Heart right ventricle (tissue), 16 donors: ENCODE data around the gene NDRG4. TPM values are rescaled to one million over a fixed set of nuclear protein-coding genes. Genes with fewer than 3 reads are reported as not detected.
A peak's percentile ranks its signal among the peaks of the same experiment; 100 is the strongest.

Source experiments
- ATAC-seq, 8 donors: fragments of 200-7000 bp; cut with Tn5 transposase; one replicate each; pipeline ENCODE4 v1.9.1; 2020; ENCODE audit warnings: mild to moderate bottlenecking in 8 of 8, moderate library complexity in 8 of 8, moderate number of reproducible peaks in 1 of 8
- DNase-seq, 2 donors: peaks; one replicate each; pipeline ENCODE4 v3.0.0-alpha.2; 2020
- H3K27ac ChIP-seq, 10 donors: fragments of 200-600 bp; sonication (generic) in 2 of 10; one replicate each; pipeline versions ENCODE4 v1.5.0 to v1.8.0; 2020 to 2022; ENCODE audit warnings: mild to moderate bottlenecking in 3 of 10
- H3K27me3 ChIP-seq, 7 donors: fragments of 200-600 bp; one replicate each; pipeline ENCODE4 v1.8.0; 2021 to 2022; ENCODE audit warnings: mild to moderate bottlenecking in 2 of 7
- H3K36me3 ChIP-seq, 9 donors: fragments of 200-600 bp; sonication (generic) in 1 of 9; one replicate each; pipeline versions ENCODE4 v1.5.0 to v1.8.0; 2020 to 2022; ENCODE audit warnings: mild to moderate bottlenecking in 2 of 9
- H3K4me1 ChIP-seq, 9 donors: fragments of 200-600 bp; sonication (generic) in 1 of 9; one replicate each; pipeline versions ENCODE4 v1.5.0 to v1.8.0; 2020 to 2022; ENCODE audit warnings: mild to moderate bottlenecking in 4 of 9
- H3K4me3 ChIP-seq, 10 donors: fragments of 200-600 bp; sonication (generic) in 2 of 10; one replicate each; pipeline versions ENCODE4 v1.5.0 to v1.8.0; 2020 to 2022; ENCODE audit warnings: mild to moderate bottlenecking in 7 of 10, moderate library complexity in 2 of 10
- H3K9me3 ChIP-seq, 11 donors: fragments of 200-600 bp in 10 of 11; sonication (generic) in 2 of 11; one replicate each; pipeline versions ENCODE4 v1.5.0 to v1.8.0; 2013 to 2022; ENCODE audit warnings: mild to moderate bottlenecking in 2 of 11, control low read depth in 1 of 11, moderate library complexity in 1 of 11
- CTCF ChIP-seq, 9 donors: fragments of 200-600 bp; sonication (generic) in 2 of 9; IDR thresholded peaks; one replicate each; pipeline versions ENCODE4 v1.5.0 to v1.8.0; 2021 to 2022; ENCODE audit warnings: antibody characterized with exemption in 9 of 9, mild to moderate bottlenecking in 5 of 9, moderate library complexity in 1 of 9
- WGBS, 2 donors: extraction: QIAGEN DNeasy Blood & Tissue Kit; methylation state at CpG; one replicate each; pipeline ENCODE4 v1.1.7; 2013; ENCODE audit warnings: inconsistent platforms in 1 of 2; 5-methylcytosine and 5-hydroxymethylcytosine counted together
- intact Hi-C, 10 donors: fragments of 100-400 bp; cut with DNase I; formaldehyde crosslinking; loops; one replicate each; pipeline versions ENCODE4 v1.11.1 to v1.14.2; 2022
- polyA plus RNA-seq, 2 donors: library from polyadenylated mRNA; stranded (reverse); fragments of 200-250 nt; gene quantifications; one replicate each; pipeline ENCODE4 v1.2.3, GENCODE V29; 2013
- total RNA-seq, 10 donors: library from RNA; stranded (reverse); fragmentation: NEBNext Ultra II Directional in 3 of 10; extraction: Animal tissue kit (Norgen Biotek cat#: 25700) in 3 of 10; gene quantifications; one replicate each; pipeline versions ENCODE4 v1.2.1 to v1.2.4, GENCODE V29; 2021 to 2023
- donor health status: Arrhythmogenic right ventricular cardiomyopathy.
- donor health status: ischemic (EF 13 %, LVEDD 7.1; RV severe dilation, severe dysfunction).
- donor health status: healthy with polysubstance abuse.
- donor health status: DM: no; HTN: yes; CAD: no.
- donor health status: DM: no; HTN: no; CAD: no.
- donor health status: ischemic (EF 25% LVEDD 6.9; RV normal size, moderate dysfunction).
- donor health status: ischemic (EF 25% LVEDD 5.7; RV mildly dilated, moderate dysfunction).
- donor health status: healthy.
- donor health status: DM: yes; HTN: yes; CAD: no.
- donor health status: Ischemic cardiomyopathy.
- donor health status: ischemic (EF 35%, LVEDD 5.7; RV mildly dilated, moderate dysfunction).
- donor health status: nonischemic (EF 11% LVEDD 7.7; RV severe dilation, severe dysfunction).
- donor health status: DM: yes; HTN: yes; CAD: no.
- donor health status: PGD.
- donor health status: ischemic (EF 29% LVEDD 5.4; RV normal size, mild dysfunction).
- donor health status: nonischemic (EF 23%, LVEDD 6.1; RV moderate dilation, normal function).

Gene NDRG4
- total and polyA plus RNA-seq, 12 donors: 286 to 821 (median 539) TPM

- TF ChIP-seq CTCF (IDR thresholded peaks at IDR 0.05): no peak
- ATAC-seq: peak in 4 of 8 donors; percentile 3 to 15 (median 6)
- no peak for DNase-seq
- peaks cover 0 to 56% (median 17%) of the 10 kb centered on the region in 9 donors for H3K4me1 ChIP-seq
- H3K9me3 ChIP-seq: no peaks in the 10 kb centered on the region
- peak overlapping the region; percentile 47 to 98 (median 94) for H3K27ac ChIP-seq
- 54 to 55% methylated on average over 15 of the region's 15 CpGs for WGBS, 2 donors
- H3K36me3 ChIP-seq: peaks cover 0 to 2% (median 0%) of the 10 kb centered on the region in 9 donors
- H3K27me3 ChIP-seq: peaks cover 0 to 69% (median 13%) of the 10 kb centered on the region in 7 donors
- peak overlapping the region in 8 of 10 donors; percentile 69 to 96 (median 86) for H3K4me3 ChIP-seq
- intact Hi-C loops: loop anchor here in 3 of 10 donors (2.0 to 5.0 kb wide), 3 partner anchors 35 to 46 kb away; no protein-coding TSS in a partner anchor
These were observed 37.4 kb upstream of the NDRG4 start for GRCh38 chr16:58462499-58462996.

DNA sequence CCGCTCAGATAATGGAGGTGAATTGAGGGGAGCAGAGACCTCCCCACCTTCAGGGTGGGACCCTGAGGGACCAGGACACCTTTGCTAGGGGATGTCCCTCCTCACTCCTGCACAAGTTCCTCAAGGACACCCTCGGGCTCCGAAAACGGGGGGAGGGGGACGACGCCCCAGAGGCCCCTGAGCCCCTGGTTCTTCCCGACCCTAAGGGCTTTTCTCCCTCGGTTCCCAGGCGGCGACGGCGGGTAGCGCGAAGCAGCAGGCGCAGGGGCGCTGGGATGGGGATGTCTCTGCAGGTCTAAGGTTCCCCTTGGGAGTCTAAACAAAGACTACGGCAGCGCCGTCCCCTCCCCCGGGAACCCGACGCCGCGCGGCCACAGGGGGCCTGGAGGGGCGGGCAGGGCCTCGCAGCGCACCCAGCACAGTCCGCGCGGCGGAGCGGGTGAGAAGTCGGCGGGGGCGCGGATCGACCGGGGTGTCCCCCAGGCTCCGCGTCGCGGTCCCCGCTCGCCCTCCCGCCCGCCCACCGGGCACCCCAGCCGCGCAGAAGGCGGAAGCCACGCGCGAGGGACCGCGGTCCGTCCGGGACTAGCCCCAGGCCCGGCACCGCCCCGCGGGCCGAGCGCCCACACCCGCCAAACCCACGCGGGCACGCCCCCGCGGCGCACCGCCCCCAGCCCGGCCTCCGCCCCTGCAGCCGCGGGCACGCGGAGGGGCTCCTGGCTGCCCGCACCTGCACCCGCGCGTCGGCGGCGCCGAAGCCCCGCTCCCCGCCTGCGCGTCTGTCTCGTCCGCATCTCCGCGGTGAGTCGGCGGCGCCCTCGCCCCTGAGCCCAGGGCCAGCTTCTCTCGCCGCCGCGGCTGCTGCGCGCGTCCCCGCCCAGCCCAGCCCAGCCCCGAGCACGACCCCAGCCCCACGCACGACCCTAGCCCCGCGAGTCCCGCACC, 36.7 kb upstream of the NDRG4 start:
- no peaks in the 10 kb centered on the region for H3K9me3 ChIP-seq
- H3K27ac ChIP-seq: peak overlapping the region; percentile 68 to 98 (median 94)
- H3K4me1 ChIP-seq: peaks cover 0 to 63% (median 22%) of the 10 kb centered on the region in 9 donors
- H3K4me3 ChIP-seq: peak overlapping the region; percentile 61 to 96 (median 84)
- peaks cover 0 to 2% (median 0%) of the 10 kb centered on the region in 9 donors for H3K36me3 ChIP-seq
- TF ChIP-seq CTCF (IDR thresholded peaks at IDR 0.05): peak in 1 of 9 donors; percentile 5
- peak; percentile 36 to 69 for DNase-seq
- intact Hi-C loops: loop anchor here in 3 of 10 donors (2.0 to 5.0 kb wide), 3 partner anchors 36 to 46 kb away; no protein-coding TSS in a partner anchor
- WGBS, 2 donors: 1 to 3% methylated on average over 37 to 113 of the region's 113 CpGs
- peaks cover 0 to 76% (median 13%) of the 10 kb centered on the region in 7 donors for H3K27me3 ChIP-seq
- ATAC-seq: peak; percentile 34 to 71 (median 44)

DNA sequence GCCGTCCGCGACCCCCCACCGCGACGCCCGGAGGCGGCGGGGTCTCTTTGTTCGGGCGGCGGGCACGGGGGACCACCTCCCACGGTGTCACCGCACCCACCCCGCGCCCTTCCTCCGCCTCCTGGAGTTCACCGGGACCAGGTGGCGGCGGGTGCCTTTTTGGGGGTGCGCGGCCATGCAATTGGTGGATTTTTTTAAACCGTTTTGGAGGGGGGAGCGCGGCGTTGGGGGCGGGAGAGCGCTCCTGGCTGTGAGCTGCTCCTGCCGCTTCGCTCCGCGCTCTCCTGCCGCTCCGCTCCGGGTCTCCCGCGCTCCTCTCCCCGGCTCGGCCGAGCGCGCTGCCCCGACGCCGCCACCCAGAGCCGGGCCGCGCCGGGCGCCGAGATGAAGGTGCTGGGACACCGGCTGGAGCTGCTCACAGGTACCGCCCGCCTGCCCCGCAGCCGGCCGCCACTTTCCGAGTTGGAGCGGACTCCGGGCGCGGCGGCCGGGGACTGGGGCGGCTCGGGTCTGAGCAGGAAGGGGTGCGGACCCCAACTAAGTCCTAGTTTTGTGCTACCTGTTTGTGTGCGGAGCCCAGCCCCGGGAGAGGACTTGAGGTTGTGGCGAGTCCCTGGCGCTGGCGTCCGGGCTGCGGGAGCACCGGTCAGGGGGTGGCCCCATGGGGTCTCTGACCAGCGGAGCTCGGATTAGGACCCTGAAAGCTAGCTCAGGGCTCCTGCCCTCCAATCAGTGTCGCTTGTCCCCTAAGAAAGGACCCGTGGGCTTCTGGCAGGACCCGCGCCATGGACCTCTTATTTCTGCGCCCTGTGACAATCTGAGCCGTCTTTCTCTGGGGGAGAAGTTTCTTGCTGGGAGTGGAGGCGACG, 35.7 kb upstream of the NDRG4 start:
- peak in 1 of 9 donors; percentile 16 for TF ChIP-seq CTCF (IDR thresholded peaks at IDR 0.05)
- Histone ChIP-seq H3K4me3 (peak overlapping the region; percentile 61 to 96 (median 84)), H3K27ac (peak overlapping the region; percentile 68 to 98 (median 94)), H3K4me1 (peaks cover 0 to 69% (median 33%) of the 10 kb centered on the region in 9 donors), H3K36me3 (peaks cover 0 to 2% (median 0%) of the 10 kb centered on the region in 9 donors), H3K9me3 (no peaks in the 10 kb centered on the region), H3K27me3 (peaks cover 0 to 76% (median 13%) of the 10 kb centered on the region in 7 donors)
- DNase-seq (peak; percentile 46 to 62), ATAC-seq (peak; percentile 34 to 61 (median 52))
- 1% methylated on average over 74 to 86 of the region's 86 CpGs for WGBS, 2 donors
- intact Hi-C loops: loop anchor here in 2 of 10 donors (5.0 kb wide), 2 partner anchors 37 to 47 kb away; no protein-coding TSS in a partner anchor
